ENCODE data around the gene TTC39A. TPM values are rescaled to one million over a fixed set of nuclear protein-coding genes. Genes with fewer than 3 reads are reported as not detected.

Gene TTC39A
- total RNA-seq, 1 experiment from 2014 or later = 15.4 TPM

GRCh38 chr1:51348147-51348527 is 17.8 kb upstream of the TTC39A start:
- Histone ChIP-seq H3K79me2 (ENCODE audit: insufficient read depth, low read length) (no peaks in the 10 kb centered on the region), H3K4me1 (ENCODE audit: control insufficient read depth in 1 of 2, insufficient read depth in 2 of 2, low read length in 2 of 2) (peaks cover 0 to 16% of the 10 kb centered on the region in 2 experiments; a peak in 3 of 4 replicates), H3K36me3 (ENCODE audit: control insufficient read depth in 1 of 2, insufficient read depth in 2 of 2, low read length in 2 of 2) (no peaks in the 10 kb centered on the region), H3K27me3 (ENCODE audit: insufficient read depth, low read length) (no peaks in the 10 kb centered on the region), H3K27ac (ENCODE audit: low read depth, low read length) (no peak overlapping the region), H4K20me1 (ENCODE audit: insufficient read depth) (no peaks in the 10 kb centered on the region), H3K9ac (ENCODE audit: low read length) (no peak overlapping the region), H3K4me2 (ENCODE audit: low read length) (no peak overlapping the region), H3K9me2 (ENCODE audit: insufficient read depth) (no peaks in the 10 kb centered on the region), H3K9me3 (ENCODE audit: control insufficient read depth in 1 of 2, insufficient read depth in 1 of 2, low read depth in 1 of 2, low read length in 2 of 2) (no peaks in the 10 kb centered on the region), H3K4me3 (replicated peaks in 1 of 2; ENCODE audit: low read depth in 1 of 2, low read length in 2 of 2) (no peak overlapping the region), H2AFZ (ENCODE audit: low read depth, low read length, poor library complexity, severe bottlenecking) (no peak overlapping the region)
- ChIA-PET POLR2A (no interaction called here), RAD21 (ENCODE audit: low non-redundant PET in 1 of 2, low total read pairs in 2 of 2, uncharacterized antibody in 2 of 2, unreplicated experiment in 2 of 2) (no interaction called here), CTCF (no interaction called here)
- no TSS peak for BruUV-seq (replicated peaks)
- TF ChIP-seq YY1 (IDR thresholded peaks at IDR 0.05; ENCODE audit: extremely low read depth, insufficient replicate concordance, low read depth, low read length) (no peak), SRF (IDR thresholded peaks at IDR 0.05; ENCODE audit: low read depth) (no peak), CBX3 (IDR thresholded peaks at IDR 0.05; ENCODE audit: low read depth) (no peak), ELF1 (IDR thresholded peaks at IDR 0.05; ENCODE audit: borderline replicate concordance, low read depth) (no peak), MAX (IDR thresholded peaks at IDR 0.05) (no peak), EGR1 (IDR thresholded peaks at IDR 0.05; ENCODE audit: low read depth) (no peak), CTCF (IDR thresholded peaks at IDR 0.05 in 2 of 3, conservative IDR thresholded peaks at IDR 0.05 in 1 of 3; ENCODE audit: borderline replicate concordance in 1 of 3, insufficient read depth in 1 of 3, low read depth in 2 of 3, low read length in 2 of 3) (no peak), POLR2AphosphoS5 (IDR thresholded peaks at IDR 0.05; ENCODE audit: low read depth, low read length) (no peak), CEBPB (IDR thresholded peaks at IDR 0.05; ENCODE audit: low read depth) (no peak), ZNF274 (IDR thresholded peaks at IDR 0.05; ENCODE audit: low read depth, low read length) (no peak)
- intact Hi-C loops (cut with micrococcal nuclease) = no loop called here
- DNase-seq (ENCODE audit: low read depth, low spot score) = no peak
- ATAC-seq = no peak
